HL-60 (cell line): ENCODE results near the gene LHX5.
"Not testable (repeated sequence)": the region's sequence is repeated elsewhere in the genome, so short reads cannot be mapped to it uniquely, and the experiment has no call there.

Experiments used
- DNase-seq, 2 experiments: peaks; one replicate each; pipeline ENCODE4 v3.0.0-alpha.2; 2010 to 2020; ENCODE audit warnings: low read depth in 1 of 2, low spot score in 1 of 2
- H3K27ac ChIP-seq: fragments of 250-450 bp; sonication (Bioruptor Pico); replicated peaks from 2 replicates; pipeline ENCODE4 v1.5.1; 2020; ENCODE audit warnings: mild to moderate bottlenecking, moderate library complexity
- H3K27me3 ChIP-seq: fragments of 250-450 bp; sonication (Bioruptor Pico); 2 replicates; pipeline ENCODE4 v1.5.1; 2021; ENCODE audit warnings: mild to moderate bottlenecking, moderate library complexity; ENCODE audit not compliant: insufficient read depth, poor library complexity, severe bottlenecking
- H3K4me3 ChIP-seq: replicated peaks from 2 replicates; pipeline ENCODE4 v1.5.1; 2011; ENCODE audit warnings: mild to moderate bottlenecking, control low read depth, low read length; ENCODE audit not compliant: insufficient read depth
- CTCF ChIP-seq: IDR thresholded peaks from one replicate; pipeline ENCODE4 v1.5.1; 2011; ENCODE audit warnings: low read length, control low read depth, inconsistent platforms; ENCODE audit not compliant: insufficient read depth
- GABPA ChIP-seq: IDR thresholded peaks from 2 replicates; pipeline ENCODE4 v1.6.1; 2012; ENCODE audit warnings: low read depth
- POLR2AphosphoS5 ChIP-seq: IDR thresholded peaks from 2 replicates; pipeline ENCODE4 v1.6.1; 2012; ENCODE audit warnings: low read depth
- REST ChIP-seq: IDR thresholded peaks from 2 replicates; pipeline ENCODE4 v1.6.1; 2012; ENCODE audit warnings: low read depth; ENCODE audit not compliant: insufficient replicate concordance
- SPI1 ChIP-seq: IDR thresholded peaks from 2 replicates; pipeline ENCODE4 v1.6.1; 2012; ENCODE audit warnings: low read depth, mild to moderate bottlenecking, borderline replicate concordance

LHX5 gene

GRCh38 chr12:113500306-113500675, 28.6 kb upstream of the LHX5 start:
- peaks cover 3% of the 10 kb centered on the region for H3K27me3 ChIP-seq
- DNase-seq: no peak
- H3K27ac ChIP-seq: no peak overlapping the region
- no peak for TF ChIP-seq SPI1
- no peak for TF ChIP-seq REST
- no peak for TF ChIP-seq CTCF
- TF ChIP-seq GABPA: no peak
- TF ChIP-seq POLR2AphosphoS5: no peak
- H3K4me3 ChIP-seq: no peak overlapping the region

- H3K27ac ChIP-seq: no peak overlapping the region
- H3K4me3 ChIP-seq: no peak overlapping the region
- no peak for DNase-seq
- TF ChIP-seq CTCF (no peak), GABPA (no peak), REST (no peak), SPI1 (no peak), POLR2AphosphoS5 (no peak)
- no peaks in the 10 kb centered on the region for H3K27me3 ChIP-seq
Measured at GRCh38 chr12:113498490-113498889, 26.8 kb upstream of the LHX5 start.

- H3K27me3 ChIP-seq: no peaks in the 10 kb centered on the region
- DNase-seq: no peak
- no peak overlapping the region for H3K4me3 ChIP-seq
- TF ChIP-seq REST (no peak), GABPA (no peak), SPI1 (no peak), CTCF (no peak), POLR2AphosphoS5 (no peak)
- no peak overlapping the region for H3K27ac ChIP-seq
Measured at GRCh38 chr12:113497693-113498092, 26.0 kb upstream of the LHX5 start.

GRCh38 chr12:113495941-113496340, 24.3 kb upstream of the LHX5 start:
- H3K27me3 ChIP-seq, H3K27ac ChIP-seq, DNase-seq, H3K4me3 ChIP-seq: not testable (repeated sequence)
